Stimulated activated CD8-positive, alpha-beta memory T cell treated with anti-CD3 and anti-CD28 coated beads, Interleukin-4, amount 100 ng/mL, for 48 hours (primary cell): ENCODE measurements around the gene CBFA2T2.
"Not testable (repeated sequence)": the region's sequence is repeated elsewhere in the genome, so short reads cannot be mapped to it uniquely, and the experiment has no call there.

Experiments
- DNase-seq: peaks from one replicate; pipeline ENCODE4 v3.0.0-alpha.2; 2020

CBFA2T2 gene

GRCh38 chr20:33472868-33473435 lies 16.9 kb upstream of the CBFA2T2 start:
- no peak for DNase-seq

GRCh38 chr20:33474097-33474873 lies 15.6 kb upstream of the CBFA2T2 start:
- no peak for DNase-seq

- DNase-seq: no peak
Measured at GRCh38 chr20:33474963-33475362, 14.9 kb upstream of the CBFA2T2 start.

- no peak for DNase-seq
Measured at GRCh38 chr20:33475381-33476152, 14.3 kb upstream of the CBFA2T2 start.

- DNase-seq: no peak
Measured at GRCh38 chr20:33477386-33478234, 12.3 kb upstream of the CBFA2T2 start.

- no peak for DNase-seq
Measured at GRCh38 chr20:33480048-33480447, 9.8 kb upstream of the CBFA2T2 start.

- no peak for DNase-seq
Measured at GRCh38 chr20:33481431-33481941, 8.4 kb upstream of the CBFA2T2 start.

GRCh38 chr20:33482581-33482980 lies 7.3 kb upstream of the CBFA2T2 start:
- DNase-seq: no peak

GRCh38 chr20:33483186-33483585 lies 6.7 kb upstream of the CBFA2T2 start:
- DNase-seq: not testable (repeated sequence)

- DNase-seq: no peak
Measured at GRCh38 chr20:33488201-33488600, 1.7 kb upstream of the CBFA2T2 start.

GRCh38 chr20:33488661-33489494 lies 1.0 kb upstream of the CBFA2T2 start:
- DNase-seq: not testable (repeated sequence)

GRCh38 chr20:33489495-33490022 lies 337 bp upstream of the CBFA2T2 start:
- DNase-seq: peak; percentile 99

GRCh38 chr20:33490934-33491656 lies 1.2 kb downstream of the CBFA2T2 start:
- no peak for DNase-seq

- no peak for DNase-seq
Measured at GRCh38 chr20:33493076-33493766, 3.3 kb downstream of the CBFA2T2 start.

GRCh38 chr20:33496776-33497175 lies 6.9 kb downstream of the CBFA2T2 start:
- not testable (repeated sequence) for DNase-seq

GRCh38 chr20:33499355-33499754 lies 9.5 kb downstream of the CBFA2T2 start:
- DNase-seq: no peak

GRCh38 chr20:33501000-33501399 lies 11.1 kb downstream of the CBFA2T2 start:
- no peak for DNase-seq

GRCh38 chr20:33503564-33503963 lies 13.7 kb downstream of the CBFA2T2 start:
- no peak for DNase-seq

- DNase-seq: no peak
Measured at GRCh38 chr20:33506576-33506975, 16.7 kb downstream of the CBFA2T2 start.

GRCh38 chr20:33507461-33507860 lies 17.6 kb downstream of the CBFA2T2 start:
- no peak for DNase-seq
